HG02884 (cell line): ENCODE results near the gene NAA35.
"Not testable (repeated sequence)": the region's sequence is repeated elsewhere in the genome, so short reads cannot be mapped to it uniquely, and the experiment has no call there.

ENCODE experiments used
- ATAC-seq: cut with Tn5 transposase; IDR thresholded peaks from one replicate; pipeline ENCODE4 v1.9.1; 2021; ENCODE audit warnings: mild to moderate bottlenecking, moderate library complexity; ENCODE audit not compliant: unreplicated experiment

Gene NAA35

GRCh38 chr9:86022687-86023266 is 81.8 kb downstream of the NAA35 start:
- ATAC-seq = no peak

DNA sequence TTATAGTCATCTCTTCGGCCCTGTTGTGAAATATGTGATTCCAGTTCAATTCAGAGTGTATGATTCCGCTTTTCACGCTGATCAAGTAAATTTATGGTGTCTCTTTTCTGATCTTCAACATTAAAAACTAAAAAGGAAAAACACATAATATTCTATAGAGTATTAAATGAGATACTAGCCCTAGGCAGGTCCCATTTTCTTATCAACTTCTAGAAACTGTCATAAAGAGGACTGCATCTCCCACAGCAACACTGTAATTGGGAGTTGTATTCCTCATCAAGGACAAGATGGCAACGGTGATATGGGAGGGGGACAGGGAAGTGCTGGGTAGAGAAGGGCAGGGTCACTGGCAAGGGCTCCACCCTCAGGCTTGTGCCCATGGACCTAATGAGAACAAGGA is 86.8 kb downstream of the NAA35 start:
- no peak for ATAC-seq

DNA sequence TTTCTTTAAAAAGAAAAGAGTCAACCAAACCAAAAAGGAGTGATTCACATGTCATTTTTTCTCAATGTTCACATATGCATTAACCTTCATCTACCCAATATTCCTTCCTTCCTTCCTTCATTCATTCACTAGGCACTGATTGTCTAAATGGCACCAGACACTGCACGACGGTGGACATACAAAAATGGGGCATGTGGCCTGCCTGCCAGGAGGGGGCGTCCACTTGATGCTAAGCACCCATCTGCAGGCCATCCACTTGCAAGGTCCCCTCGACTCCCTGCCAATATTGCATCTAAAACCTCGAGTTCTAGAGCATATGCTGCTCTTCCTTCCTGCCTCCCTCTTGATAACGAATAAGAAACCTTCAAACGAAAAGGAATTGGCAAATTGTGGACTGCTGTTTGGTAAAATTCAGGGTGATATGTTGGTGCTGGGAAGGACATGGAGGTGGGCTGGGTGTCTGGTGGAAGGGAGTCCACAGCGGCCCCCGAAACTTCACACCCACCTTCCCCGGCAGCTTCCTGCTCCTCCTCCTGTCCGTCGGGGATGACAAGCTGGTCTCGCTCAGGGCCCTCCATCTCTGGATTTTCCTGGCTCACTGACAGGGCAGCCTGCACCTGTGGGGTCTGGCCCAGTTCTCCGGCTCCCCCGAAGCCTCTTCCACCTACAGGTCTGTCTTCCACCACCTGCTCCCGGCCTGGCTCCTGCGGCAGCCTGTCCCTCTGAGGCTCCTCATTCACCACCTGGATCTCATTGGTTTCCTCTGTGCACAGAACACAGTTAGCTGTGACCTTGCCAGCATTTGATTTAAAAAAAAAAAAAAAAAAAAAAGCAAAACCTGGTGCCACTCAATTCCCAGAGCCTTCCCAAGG is 94.2 kb downstream of the NAA35 start:
- ATAC-seq = no peak

DNA sequence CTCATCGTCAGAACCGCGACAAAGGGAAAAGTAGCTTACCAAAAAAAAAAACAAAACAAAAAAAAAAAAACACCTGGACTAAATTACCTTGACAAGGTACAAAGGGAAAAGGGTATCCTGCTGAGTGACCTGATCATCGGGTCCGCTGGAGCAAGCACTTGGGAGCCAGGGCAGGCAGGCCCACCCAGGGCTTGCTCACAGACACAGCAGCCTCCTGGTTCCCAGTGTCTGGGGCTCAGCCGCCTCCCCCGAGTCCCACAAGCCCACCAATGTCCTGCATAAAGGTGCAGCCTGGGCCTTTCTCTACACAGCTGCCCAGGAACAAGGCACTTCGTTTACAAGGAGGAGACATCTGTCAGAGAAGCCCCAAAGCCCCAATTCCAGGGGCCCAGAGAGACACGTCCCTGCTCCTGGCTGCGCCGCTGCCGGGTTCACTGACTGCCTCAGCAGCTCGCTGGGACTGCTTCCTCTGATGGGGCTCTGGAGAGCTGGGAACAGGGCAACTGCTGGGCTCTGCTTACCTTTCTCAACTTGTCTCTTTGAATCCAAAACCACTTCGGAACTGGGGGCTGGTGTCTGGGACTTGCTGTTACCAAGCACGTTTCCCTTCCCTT is 95.0 kb downstream of the NAA35 start:
- ATAC-seq = no peak

DNA sequence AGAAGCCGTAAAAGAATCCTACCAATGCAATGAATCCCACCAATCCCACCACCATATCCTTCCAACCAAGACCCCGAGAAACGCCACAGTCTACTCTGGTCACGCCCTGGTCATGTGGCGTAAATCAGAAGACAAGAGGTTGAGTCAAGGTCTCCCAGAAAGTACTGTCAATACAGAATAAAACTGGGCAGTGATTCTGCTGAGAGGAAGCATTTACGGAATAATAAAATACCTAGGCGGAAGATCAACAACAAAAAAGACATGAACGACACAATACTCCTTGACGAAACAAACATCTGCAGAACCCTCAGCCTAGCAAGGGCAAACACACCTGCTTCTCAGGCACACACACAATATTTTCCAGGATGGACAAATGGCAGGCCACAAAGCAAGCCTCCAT is 95.6 kb downstream of the NAA35 start:
- no peak for ATAC-seq

- no peak for ATAC-seq
Observed at GRCh38 chr9:86039991-86040860, 99.3 kb downstream of the NAA35 start.

DNA sequence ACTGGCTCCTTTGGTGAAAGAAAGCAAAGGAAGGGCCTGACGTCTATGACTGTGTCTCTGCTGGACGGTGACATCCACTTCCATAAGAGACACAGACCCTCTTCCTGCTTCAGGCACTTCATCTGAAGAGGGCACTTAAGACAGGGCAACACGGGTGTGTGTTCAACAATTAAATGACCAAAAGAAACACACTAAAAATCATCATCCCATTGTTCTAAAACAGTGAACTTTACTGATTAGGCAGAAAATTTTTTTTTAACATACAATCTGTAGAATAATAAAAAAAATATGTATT is 99.9 kb downstream of the NAA35 start:
- ATAC-seq = no peak

- no peak for ATAC-seq
Observed at GRCh38 chr9:86041311-86041741, 100.4 kb downstream of the NAA35 start.

- ATAC-seq = no peak
Observed at GRCh38 chr9:86042199-86042978, 101.4 kb downstream of the NAA35 start.

GRCh38 chr9:86043586-86043985 is 102.6 kb downstream of the NAA35 start:
- no peak for ATAC-seq

- no peak for ATAC-seq
Observed at GRCh38 chr9:86043999-86044398, 103.1 kb downstream of the NAA35 start.

- ATAC-seq = no peak
Observed at GRCh38 chr9:86045654-86046053, 104.7 kb downstream of the NAA35 start.

GRCh38 chr9:86046071-86046636 is 105.2 kb downstream of the NAA35 start:
- no peak for ATAC-seq

- ATAC-seq = no peak
Observed at GRCh38 chr9:86046930-86047341, 106.0 kb downstream of the NAA35 start.

DNA sequence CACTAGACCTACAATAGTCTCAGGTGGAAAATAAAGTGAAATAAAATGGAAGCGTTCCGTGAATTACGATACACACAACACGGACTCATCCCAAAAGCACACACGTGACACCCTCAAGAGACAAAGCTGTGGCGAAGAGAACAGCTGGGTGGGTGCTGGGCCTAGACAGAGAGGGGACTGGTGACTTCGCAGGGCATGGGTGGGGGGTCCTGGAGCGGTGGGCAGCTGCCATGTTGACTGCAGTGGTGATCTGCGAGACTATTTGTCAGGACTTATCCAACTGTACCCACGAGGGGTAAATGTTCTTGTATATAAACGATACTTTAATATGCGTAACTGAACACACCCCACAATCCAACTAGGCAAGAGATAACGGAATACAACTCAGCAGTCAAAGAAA is 106.4 kb downstream of the NAA35 start:
- ATAC-seq = no peak

DNA sequence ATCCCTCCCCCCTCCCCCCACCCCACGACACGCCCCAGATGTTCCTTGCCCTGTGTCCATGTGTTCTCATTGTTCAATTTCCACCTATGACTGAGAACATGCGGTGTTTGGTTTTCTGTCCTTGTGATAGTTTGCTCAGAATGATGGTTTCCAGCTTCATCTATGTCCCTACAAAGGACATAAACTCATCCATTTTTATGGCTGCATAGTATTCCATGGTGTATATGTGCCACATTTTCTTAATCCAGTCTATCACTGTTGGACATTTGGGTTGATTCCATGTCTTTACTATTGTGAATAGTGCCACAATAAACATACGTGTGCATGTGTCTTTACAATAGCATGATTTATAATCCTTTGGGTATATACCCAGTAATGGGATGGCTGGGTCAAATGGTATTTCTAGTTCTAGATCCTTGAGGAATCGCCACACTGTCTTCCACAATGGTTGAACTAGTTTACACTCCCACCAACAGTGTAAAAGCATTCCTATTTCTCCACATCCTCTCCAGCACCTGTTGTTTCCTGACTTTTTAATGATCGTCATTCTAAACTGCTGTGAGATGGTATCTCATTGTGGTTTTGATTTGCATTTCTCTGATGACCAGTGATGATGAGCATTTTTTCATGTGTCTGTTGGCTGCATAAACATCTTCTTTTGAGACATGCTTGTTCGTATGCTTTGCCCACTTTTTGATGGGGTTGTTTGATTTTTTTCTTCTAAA is 107.2 kb downstream of the NAA35 start:
- not testable (repeated sequence) for ATAC-seq

GRCh38 chr9:86052556-86053468 is 111.9 kb downstream of the NAA35 start:
- no peak for ATAC-seq

- ATAC-seq = no peak
Observed at GRCh38 chr9:86054695-86055094, 113.7 kb downstream of the NAA35 start.
